ENCODE data around the gene OR4C12. TPM values are rescaled to one million over a fixed set of nuclear protein-coding genes. Genes with fewer than 3 reads are reported as not detected.
"Not testable (repeated sequence)": the region's sequence is repeated elsewhere in the genome, so short reads cannot be mapped to it uniquely, and the experiment has no call there.

OR4C12 gene
- total and polyA plus RNA-seq, 2 donors (not counting 1 experiment from before 2014, with no cell fraction given), result not detected

- Mint-ChIP-seq H3K4me3 (no peak within 1 kb of the TSS), H3K4me1 (no peaks in the 10 kb centered on the region), H3K9me3 (ENCODE audit: insufficient read depth) (peaks cover 2% of the 10 kb centered on the region), H3K27me3 (no peaks in the 10 kb centered on the region), H3K27ac (no peak within 1 kb of the TSS)
- no peaks in the 10 kb centered on the region for H3K27me3 ChIP-seq (replicated peaks in 1 of 4; ENCODE audit: control extremely low read depth in 1 of 4, control insufficient read depth in 3 of 4, insufficient read depth in 4 of 4, low read length in 3 of 4)
- H3K4me1 ChIP-seq (ENCODE audit: control insufficient read depth in 2 of 2, insufficient read depth in 2 of 2, low read length in 2 of 2), result no peaks in the 10 kb centered on the region
- no peak within 1 kb of the TSS for H3K4me3 ChIP-seq (ENCODE audit: control extremely low read depth in 1 of 5, extremely low read depth in 1 of 5, insufficient read depth in 1 of 5, low read depth in 2 of 5, low read length in 4 of 5)
- H3K4me2 ChIP-seq (replicated peaks; ENCODE audit: low read depth, low read length, poor library complexity, severe bottlenecking), result no peak within 1 kb of the TSS
- no peak within 1 kb of the TSS for H3K27ac ChIP-seq (ENCODE audit: low read length in 2 of 2)
- H3K9ac ChIP-seq (ENCODE audit: low read length), result no peak within 1 kb of the TSS
- CTCF ChIA-PET, result no interaction called here
- no peaks in the 10 kb centered on the region for H3K36me3 ChIP-seq (replicated peaks in 1 of 2; ENCODE audit: control extremely low read depth in 1 of 2, control insufficient read depth in 1 of 2, extremely low read depth in 1 of 2, insufficient read depth in 2 of 2, low read length in 1 of 2)
- no CpG with 5 or more reads among the region's 1 CpG for WGBS (ENCODE audit: insufficient coverage)
- no peaks in the 10 kb centered on the region for H3K79me2 ChIP-seq (ENCODE audit: control insufficient read depth, insufficient read depth, low read length)
- no peaks in the 10 kb centered on the region for H4K20me1 ChIP-seq (ENCODE audit: control insufficient read depth, insufficient read depth, low read length, poor library complexity, severe bottlenecking)
- intact Hi-C loops (cut with micrococcal nuclease), result no loop called here
- ATAC-seq (ENCODE audit: low read depth) (no peak), DNase-seq (no peak)
- H2AFZ ChIP-seq (ENCODE audit: insufficient read depth, low read depth, low read length, poor library complexity, severe bottlenecking), result no peak within 1 kb of the TSS
- POLR2A ChIA-PET, result no interaction called here
- TF ChIP-seq CTCF (IDR thresholded peaks at IDR 0.05), result no peak
- no peak for TF ChIP-seq EZH2 (IDR thresholded peaks at IDR 0.05; ENCODE audit: borderline replicate concordance, insufficient read depth, low read depth, low read length, poor library complexity, severe bottlenecking)
- no peaks in the 10 kb centered on the region for H3K9me3 ChIP-seq (ENCODE audit: control extremely low read depth in 1 of 3, control insufficient read depth in 2 of 3, insufficient read depth in 1 of 3, low read length in 2 of 3)
Measured at GRCh38 chr11:49952091-49952490, 30.2 kb downstream of the OR4C12 start, which contains the start of gene OR4C13. OR4C13 (plus strand) TSS chr11:49952391; CDS start chr11:49952423, 32 bp downstream.

- H3K27me3 ChIP-seq (replicated peaks in 1 of 4; ENCODE audit: control extremely low read depth in 1 of 4, control insufficient read depth in 3 of 4, insufficient read depth in 4 of 4, low read length in 3 of 4); H3K36me3 ChIP-seq (replicated peaks in 1 of 2; ENCODE audit: control extremely low read depth in 1 of 2, control insufficient read depth in 1 of 2, extremely low read depth in 1 of 2, insufficient read depth in 2 of 2, low read length in 1 of 2); POLR2A ChIA-PET; H3K4me2 ChIP-seq (replicated peaks; ENCODE audit: low read depth, low read length, poor library complexity, severe bottlenecking); ATAC-seq (ENCODE audit: low read depth); H3K4me1 ChIP-seq (ENCODE audit: control insufficient read depth in 2 of 2, insufficient read depth in 2 of 2, low read length in 2 of 2); H3K4me3 Mint-ChIP-seq; H3K9me3 Mint-ChIP-seq (ENCODE audit: insufficient read depth); H3K27ac ChIP-seq (ENCODE audit: low read length in 2 of 2); H3K27ac Mint-ChIP-seq; H4K20me1 ChIP-seq (ENCODE audit: control insufficient read depth, insufficient read depth, low read length, poor library complexity, severe bottlenecking); H3K79me2 ChIP-seq (ENCODE audit: control insufficient read depth, insufficient read depth, low read length); DNase-seq; intact Hi-C loops (cut with micrococcal nuclease); CTCF ChIA-PET; H3K4me3 ChIP-seq (ENCODE audit: control extremely low read depth in 1 of 5, extremely low read depth in 1 of 5, insufficient read depth in 1 of 5, low read depth in 2 of 5, low read length in 4 of 5); H3K4me1 Mint-ChIP-seq; H2AFZ ChIP-seq (ENCODE audit: insufficient read depth, low read depth, low read length, poor library complexity, severe bottlenecking); H3K27me3 Mint-ChIP-seq; H3K9me3 ChIP-seq (ENCODE audit: control extremely low read depth in 1 of 3, control insufficient read depth in 2 of 3, insufficient read depth in 1 of 3, low read length in 2 of 3); H3K9ac ChIP-seq (ENCODE audit: low read length): not testable (repeated sequence)
- no CpG with 5 or more reads among the region's 1 CpG for WGBS (ENCODE audit: insufficient coverage)
Measured at GRCh38 chr11:49948701-49949100, 33.6 kb downstream of the OR4C12 start.

Other genes starting within 250 kb of the OR4C12 start
- not detected in 2 replicates for gene OR4C13, start 30.1 kb downstream of the OR4C12 start, total RNA-seq
- not detected in 2 replicates for gene OR4C13, start 30.1 kb downstream of the OR4C12 start, polyA plus RNA-seq
- gene OR4C45, start 50.3 kb upstream of the OR4C12 start, total RNA-seq, result not detected in 2 replicates
- not detected in 2 replicates for gene OR4C45, start 50.3 kb upstream of the OR4C12 start, polyA plus RNA-seq